Transverse colon (tissue), 4 donors: ENCODE measurements around the gene KPNA6.

Experiments used
- POLR2A ChIP-seq: fragments of 450-650 bp; IDR thresholded peaks from one replicate; pipeline ENCODE4 v1.6.1; 2016; ENCODE audit warnings: antibody characterized with exemption, mild to moderate bottlenecking, moderate library complexity
- POLR2AphosphoS5 ChIP-seq, 3 donors: sonication (generic); formaldehyde crosslinking; IDR thresholded peaks; one replicate each; pipeline ENCODE4 v1.6.1; 2016; ENCODE audit warnings: antibody characterized with exemption in 3 of 3
- TF ChIP-seq, protein P1 (sequence below), 5 experiments: fragments of 200-600 bp in 3 of 5; fragments of 450-650 bp in 2 of 5; sonication (generic) in 3 of 5; IDR thresholded peaks; 1 replicate in 2 of 5; 2 replicates in 3 of 5; pipeline ENCODE4 v1.5.1; 2016 to 2017; ENCODE audit warnings: antibody characterized with exemption in 5 of 5, inconsistent platforms in 3 of 5, mild to moderate bottlenecking in 2 of 5, moderate library complexity in 1 of 5

- TF ChIP-seq, protein P1, sequence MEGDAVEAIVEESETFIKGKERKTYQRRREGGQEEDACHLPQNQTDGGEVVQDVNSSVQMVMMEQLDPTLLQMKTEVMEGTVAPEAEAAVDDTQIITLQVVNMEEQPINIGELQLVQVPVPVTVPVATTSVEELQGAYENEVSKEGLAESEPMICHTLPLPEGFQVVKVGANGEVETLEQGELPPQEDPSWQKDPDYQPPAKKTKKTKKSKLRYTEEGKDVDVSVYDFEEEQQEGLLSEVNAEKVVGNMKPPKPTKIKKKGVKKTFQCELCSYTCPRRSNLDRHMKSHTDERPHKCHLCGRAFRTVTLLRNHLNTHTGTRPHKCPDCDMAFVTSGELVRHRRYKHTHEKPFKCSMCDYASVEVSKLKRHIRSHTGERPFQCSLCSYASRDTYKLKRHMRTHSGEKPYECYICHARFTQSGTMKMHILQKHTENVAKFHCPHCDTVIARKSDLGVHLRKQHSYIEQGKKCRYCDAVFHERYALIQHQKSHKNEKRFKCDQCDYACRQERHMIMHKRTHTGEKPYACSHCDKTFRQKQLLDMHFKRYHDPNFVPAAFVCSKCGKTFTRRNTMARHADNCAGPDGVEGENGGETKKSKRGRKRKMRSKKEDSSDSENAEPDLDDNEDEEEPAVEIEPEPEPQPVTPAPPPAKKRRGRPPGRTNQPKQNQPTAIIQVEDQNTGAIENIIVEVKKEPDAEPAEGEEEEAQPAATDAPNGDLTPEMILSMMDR (IDR thresholded peaks at IDR 0.05) = no peak
- TF ChIP-seq POLR2AphosphoS5 (IDR thresholded peaks at IDR 0.05) (no peak), POLR2A (no peak)
Measured at GRCh38 chr1:32170991-32171390, 63.1 kb downstream of the KPNA6 start.
